Prostate gland (tissue), 2 donors: Measurements from ENCODE around the gene ENTPD7.

Source experiments
- CTCF ChIP-seq, 4 experiments: fragments of 200-600 bp in 2 of 4; fragments of 450-650 bp in 2 of 4; sonication (generic) in 2 of 4; IDR thresholded peaks; 1 replicate in 3 of 4; 2 replicates in 1 of 4; pipeline ENCODE4 v1.5.1; 2016 to 2019; ENCODE audit warnings: antibody characterized with exemption in 4 of 4, mild to moderate bottlenecking in 2 of 4, moderate library complexity in 2 of 4
- POLR2A ChIP-seq: fragments of 450-650 bp; IDR thresholded peaks from one replicate; pipeline ENCODE4 v1.6.1; 2016; ENCODE audit warnings: antibody characterized with exemption, mild to moderate bottlenecking
- POLR2AphosphoS5 ChIP-seq: sonication (generic); formaldehyde crosslinking; IDR thresholded peaks from one replicate; pipeline ENCODE4 v1.6.1; 2017; ENCODE audit warnings: antibody characterized with exemption

GRCh38 chr10:99656199-99657064, 2.9 kb upstream of the ENTPD7 start:
- TF ChIP-seq CTCF (IDR thresholded peaks at IDR 0.05) (no peak), POLR2A (no peak), POLR2AphosphoS5 (peak; percentile 47)
